ENCODE results near the gene SYNCRIP. TPM values are rescaled to one million over a fixed set of nuclear protein-coding genes. Genes with fewer than 3 reads are reported as not detected.

Gene SYNCRIP
- total RNA-seq (2022; extraction: Qiagen RNA extraction), result 121 to 145 TPM (median 130 TPM) in 5 replicates

GRCh38 chr6:85642774-85643536 lies at the start of gene SYNCRIP:
Gene SYNCRIP (minus strand): TSS chr6:85642886. CDS start chr6:85641439, 1,447 bp downstream.

GRCh38 chr6:85593438-85594196 lies 49.1 kb downstream of the SYNCRIP start, which contains the start of gene SNX14:
Gene SNX14 (minus strand): TSS chr6:85593858. CDS start chr6:85593718, 140 bp downstream.

Other genes with a start within 250 kb of the SYNCRIP start
- 26.1 to 44.8 TPM (median 36.4 TPM) in 5 replicates for gene NT5E, start 192.8 kb downstream of the SYNCRIP start, total RNA-seq (2022; extraction: Qiagen RNA extraction)
- 33.4 to 53.0 TPM (median 38.2 TPM) in 5 replicates for gene SNX14, start 49.0 kb downstream of the SYNCRIP start, total RNA-seq (2022; extraction: Qiagen RNA extraction)

Measured in A549 treated with CORT108297 at 1 μM for 4 hours (cell line).